ENCODE results near the gene TPM4.
"Not testable (repeated sequence)": the region's sequence is repeated elsewhere in the genome, so short reads cannot be mapped to it uniquely, and the experiment has no call there.

Gene TPM4

GRCh38 chr19:16074488-16075365, 1.6 kb upstream of the TPM4 start:
- DNase-seq = no peak

GRCh38 chr19:16075430-16076153, 703 bp upstream of the TPM4 start:
- DNase-seq = no peak

- DNase-seq = no peak
Observed at GRCh38 chr19:16076958-16077611, 790 bp downstream of the TPM4 start.

GRCh38 chr19:16077984-16078758, 1.9 kb downstream of the TPM4 start:
- peak in 1 of 2 donors; percentile 28 for DNase-seq

- peak; percentile 83 to 89 for DNase-seq
Observed at GRCh38 chr19:16078759-16079707, 2.7 kb downstream of the TPM4 start.

- no peak for DNase-seq
Observed at GRCh38 chr19:16084067-16084685, 7.9 kb downstream of the TPM4 start.

- no peak for DNase-seq
Observed at GRCh38 chr19:16085115-16085514, 8.8 kb downstream of the TPM4 start.

- DNase-seq = not testable (repeated sequence)
Observed at GRCh38 chr19:16087404-16087803, 11.1 kb downstream of the TPM4 start.

GRCh38 chr19:16087940-16088339, 11.6 kb downstream of the TPM4 start:
- DNase-seq = no peak

- DNase-seq = no peak
Observed at GRCh38 chr19:16088351-16089009, 12.2 kb downstream of the TPM4 start.

- DNase-seq = no peak
Observed at GRCh38 chr19:16089010-16089846, 12.9 kb downstream of the TPM4 start.

GRCh38 chr19:16091546-16092475, 15.5 kb downstream of the TPM4 start:
- DNase-seq = no peak

GRCh38 chr19:16094360-16095070, 18.2 kb downstream of the TPM4 start:
- DNase-seq = no peak

- DNase-seq = no peak
Observed at GRCh38 chr19:16095071-16095571, 18.8 kb downstream of the TPM4 start.

GRCh38 chr19:16096280-16096855, 20.1 kb downstream of the TPM4 start:
- DNase-seq = no peak

GRCh38 chr19:16098416-16098768, 22.1 kb downstream of the TPM4 start:
- DNase-seq = no peak

GRCh38 chr19:16098821-16099220, 22.5 kb downstream of the TPM4 start:
- no peak for DNase-seq
